ENCODE data around the gene HAUS3. TPM values are rescaled to one million over a fixed set of nuclear protein-coding genes. Genes with fewer than 3 reads are reported as not detected.

HAUS3 gene
- polyA plus RNA-seq, 1 donor (not counting 4 experiments of a cell fraction or from before 2014, with no cell fraction given) = 11.1 TPM

- Histone ChIP-seq H3K79me2 (ENCODE audit: control insufficient read depth, insufficient read depth, low read length) (no peaks in the 10 kb centered on the region), H3K36me3 (ENCODE audit: control insufficient read depth in 2 of 2, extremely low read depth in 1 of 2, insufficient read depth in 2 of 2, low read length in 2 of 2) (no peaks in the 10 kb centered on the region), H3K4me2 (ENCODE audit: control insufficient read depth, extremely low read depth, insufficient read depth, low read depth, low read length) (no peak overlapping the region), H3K9ac (ENCODE audit: control insufficient read depth, extremely low read depth, insufficient read depth, low read length) (no peak overlapping the region), H3K4me1 (ENCODE audit: control insufficient read depth, extremely low read depth, insufficient read depth, low read length) (no peaks in the 10 kb centered on the region), H4K20me1 (ENCODE audit: control insufficient read depth, extremely low read depth, insufficient read depth, low read length) (no peaks in the 10 kb centered on the region), H3K27me3 (ENCODE audit: control insufficient read depth, extremely low read depth, insufficient read depth, low read length) (no peaks in the 10 kb centered on the region), H2AFZ (ENCODE audit: control insufficient read depth, low read length) (no peak overlapping the region), H3K4me3 (ENCODE audit: control insufficient read depth in 2 of 3, extremely low read depth in 1 of 3, insufficient read depth in 2 of 3, low read depth in 1 of 3, low read length in 3 of 3) (no peak overlapping the region), H3K27ac (ENCODE audit: control insufficient read depth, insufficient read depth, low read length) (no peak overlapping the region), H3K9me3 (ENCODE audit: control insufficient read depth, low read depth, low read length) (no peaks in the 10 kb centered on the region), H3K9me1 (ENCODE audit: control insufficient read depth, extremely low read depth, insufficient read depth, low read length) (no peaks in the 10 kb centered on the region)
- no peak for DNase-seq (ENCODE audit: low read depth, low spot score)
- FAIRE-seq = no peak
- dilution Hi-C loops (cut with MboI; ENCODE audit: extremely low pct_ligation_motif_present, low sequenced_read_pairs) = no loop called here
- no peak for TF ChIP-seq CTCF (optimal IDR thresholded peaks at IDR 0.05 in 1 of 3, IDR thresholded peaks at IDR 0.05 in 1 of 3, conservative IDR thresholded peaks at IDR 0.05 in 1 of 3; ENCODE audit: extremely low read depth in 1 of 3, insufficient read depth in 2 of 3, low read length in 3 of 3)
- no peak for TF ChIP-seq EZH2 (IDR thresholded peaks at IDR 0.05; ENCODE audit: low read length)
Measured at GRCh38 chr4:2274320-2275043, 32.6 kb upstream of the HAUS3 start.

GRCh38 chr4:2273657-2274319 lies 31.9 kb upstream of the HAUS3 start:
- Histone ChIP-seq H3K79me2 (ENCODE audit: control insufficient read depth, insufficient read depth, low read length) (no peaks in the 10 kb centered on the region), H3K9ac (ENCODE audit: control insufficient read depth, extremely low read depth, insufficient read depth, low read length) (no peak overlapping the region), H3K36me3 (ENCODE audit: control insufficient read depth in 2 of 2, extremely low read depth in 1 of 2, insufficient read depth in 2 of 2, low read length in 2 of 2) (no peaks in the 10 kb centered on the region), H3K9me1 (ENCODE audit: control insufficient read depth, extremely low read depth, insufficient read depth, low read length) (no peaks in the 10 kb centered on the region), H3K4me3 (ENCODE audit: control insufficient read depth in 2 of 3, extremely low read depth in 1 of 3, insufficient read depth in 2 of 3, low read depth in 1 of 3, low read length in 3 of 3) (no peak overlapping the region), H2AFZ (ENCODE audit: control insufficient read depth, low read length) (no peak overlapping the region), H3K27me3 (ENCODE audit: control insufficient read depth, extremely low read depth, insufficient read depth, low read length) (no peaks in the 10 kb centered on the region), H4K20me1 (ENCODE audit: control insufficient read depth, extremely low read depth, insufficient read depth, low read length) (no peaks in the 10 kb centered on the region), H3K4me2 (ENCODE audit: control insufficient read depth, extremely low read depth, insufficient read depth, low read depth, low read length) (no peak overlapping the region), H3K4me1 (ENCODE audit: control insufficient read depth, extremely low read depth, insufficient read depth, low read length) (no peaks in the 10 kb centered on the region), H3K27ac (ENCODE audit: control insufficient read depth, insufficient read depth, low read length) (no peak overlapping the region), H3K9me3 (ENCODE audit: control insufficient read depth, low read depth, low read length) (no peaks in the 10 kb centered on the region)
- TF ChIP-seq EZH2 (IDR thresholded peaks at IDR 0.05; ENCODE audit: low read length) (no peak), CTCF (optimal IDR thresholded peaks at IDR 0.05 in 1 of 3, IDR thresholded peaks at IDR 0.05 in 1 of 3, conservative IDR thresholded peaks at IDR 0.05 in 1 of 3; ENCODE audit: extremely low read depth in 1 of 3, insufficient read depth in 2 of 3, low read length in 3 of 3) (no peak)
- dilution Hi-C loops (cut with MboI; ENCODE audit: extremely low pct_ligation_motif_present, low sequenced_read_pairs) = no loop called here
- FAIRE-seq (no peak), DNase-seq (ENCODE audit: low read depth, low spot score) (no peak)
